Heart right ventricle (tissue), 16 donors: Measurements from ENCODE around the gene STMND1. TPM values are rescaled to one million over a fixed set of nuclear protein-coding genes. Genes with fewer than 3 reads are reported as not detected.

ENCODE experiments used
- ATAC-seq, 8 donors: fragments of 200-7000 bp; cut with Tn5 transposase; one replicate each; pipeline ENCODE4 v1.9.1; 2020; ENCODE audit warnings: mild to moderate bottlenecking in 8 of 8, moderate library complexity in 8 of 8, moderate number of reproducible peaks in 1 of 8
- DNase-seq, 2 donors: peaks; one replicate each; pipeline ENCODE4 v3.0.0-alpha.2; 2020
- H3K27ac ChIP-seq, 10 donors: fragments of 200-600 bp; sonication (generic) in 2 of 10; one replicate each; pipeline versions ENCODE4 v1.5.0 to v1.8.0; 2020 to 2022; ENCODE audit warnings: mild to moderate bottlenecking in 3 of 10
- H3K27me3 ChIP-seq, 7 donors: fragments of 200-600 bp; one replicate each; pipeline ENCODE4 v1.8.0; 2021 to 2022; ENCODE audit warnings: mild to moderate bottlenecking in 2 of 7
- H3K36me3 ChIP-seq, 9 donors: fragments of 200-600 bp; sonication (generic) in 1 of 9; one replicate each; pipeline versions ENCODE4 v1.5.0 to v1.8.0; 2020 to 2022; ENCODE audit warnings: mild to moderate bottlenecking in 2 of 9
- H3K4me1 ChIP-seq, 9 donors: fragments of 200-600 bp; sonication (generic) in 1 of 9; one replicate each; pipeline versions ENCODE4 v1.5.0 to v1.8.0; 2020 to 2022; ENCODE audit warnings: mild to moderate bottlenecking in 4 of 9
- H3K4me3 ChIP-seq, 10 donors: fragments of 200-600 bp; sonication (generic) in 2 of 10; one replicate each; pipeline versions ENCODE4 v1.5.0 to v1.8.0; 2020 to 2022; ENCODE audit warnings: mild to moderate bottlenecking in 7 of 10, moderate library complexity in 2 of 10
- H3K9me3 ChIP-seq, 11 donors: fragments of 200-600 bp in 10 of 11; sonication (generic) in 2 of 11; one replicate each; pipeline versions ENCODE4 v1.5.0 to v1.8.0; 2013 to 2022; ENCODE audit warnings: mild to moderate bottlenecking in 2 of 11, control low read depth in 1 of 11, moderate library complexity in 1 of 11
- WGBS, 2 donors: extraction: QIAGEN DNeasy Blood & Tissue Kit; methylation state at CpG; one replicate each; pipeline ENCODE4 v1.1.7; 2013; ENCODE audit warnings: inconsistent platforms in 1 of 2; 5-methylcytosine and 5-hydroxymethylcytosine counted together
- intact Hi-C, 10 donors: fragments of 100-400 bp; cut with DNase I; formaldehyde crosslinking; loops; one replicate each; pipeline versions ENCODE4 v1.11.1 to v1.14.2; 2022
- polyA plus RNA-seq, 2 donors: library from polyadenylated mRNA; stranded (reverse); fragments of 200-250 nt; gene quantifications; one replicate each; pipeline ENCODE4 v1.2.3, GENCODE V29; 2013
- total RNA-seq, 10 donors: library from RNA; stranded (reverse); fragmentation: NEBNext Ultra II Directional in 3 of 10; extraction: Animal tissue kit (Norgen Biotek cat#: 25700) in 3 of 10; gene quantifications; one replicate each; pipeline versions ENCODE4 v1.2.1 to v1.2.4, GENCODE V29; 2021 to 2023
- TF ChIP-seq, protein P1 (sequence below), 9 donors: fragments of 200-600 bp; sonication (generic) in 2 of 9; IDR thresholded peaks; one replicate each; pipeline versions ENCODE4 v1.5.0 to v1.8.0; 2021 to 2022; ENCODE audit warnings: antibody characterized with exemption in 9 of 9, mild to moderate bottlenecking in 5 of 9, moderate library complexity in 1 of 9
- donor health status: Arrhythmogenic right ventricular cardiomyopathy.
- donor health status: ischemic (EF 13 %, LVEDD 7.1; RV severe dilation, severe dysfunction).
- donor health status: healthy with polysubstance abuse.
- donor health status: DM: no; HTN: yes; CAD: no.
- donor health status: DM: no; HTN: no; CAD: no.
- donor health status: ischemic (EF 25% LVEDD 6.9; RV normal size, moderate dysfunction).
- donor health status: ischemic (EF 25% LVEDD 5.7; RV mildly dilated, moderate dysfunction).
- donor health status: healthy.
- donor health status: DM: yes; HTN: yes; CAD: no.
- donor health status: Ischemic cardiomyopathy.
- donor health status: ischemic (EF 35%, LVEDD 5.7; RV mildly dilated, moderate dysfunction).
- donor health status: nonischemic (EF 11% LVEDD 7.7; RV severe dilation, severe dysfunction).
- donor health status: DM: yes; HTN: yes; CAD: no.
- donor health status: PGD.
- donor health status: ischemic (EF 29% LVEDD 5.4; RV normal size, mild dysfunction).
- donor health status: nonischemic (EF 23%, LVEDD 6.1; RV moderate dilation, normal function).

Gene STMND1
- total and polyA plus RNA-seq, 12 donors = not detected

DNA sequence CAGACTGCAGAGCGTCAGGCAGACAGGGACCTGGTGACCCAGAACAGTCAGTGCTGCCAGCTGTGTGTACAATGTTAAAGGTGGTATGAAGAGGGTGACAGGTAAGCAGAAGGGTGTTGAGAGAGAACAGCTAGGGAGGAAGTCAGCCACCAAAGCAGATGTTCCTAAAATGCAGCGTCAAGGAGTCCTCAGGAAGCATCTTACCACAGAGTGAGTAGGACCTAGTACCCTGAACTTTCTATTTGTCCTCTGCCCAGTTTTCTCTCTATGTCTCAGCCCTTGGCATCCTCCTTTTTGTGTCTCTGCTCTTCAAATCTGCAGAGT, 14.2 kb downstream of the STMND1 start:
- ATAC-seq (peak in 5 of 8 donors; percentile 14 to 54 (median 34)), DNase-seq (no peak)
- H3K4me1 ChIP-seq = peaks cover 0 to 9% (median 0%) of the 10 kb centered on the region in 9 donors
- TF ChIP-seq, protein P1, sequence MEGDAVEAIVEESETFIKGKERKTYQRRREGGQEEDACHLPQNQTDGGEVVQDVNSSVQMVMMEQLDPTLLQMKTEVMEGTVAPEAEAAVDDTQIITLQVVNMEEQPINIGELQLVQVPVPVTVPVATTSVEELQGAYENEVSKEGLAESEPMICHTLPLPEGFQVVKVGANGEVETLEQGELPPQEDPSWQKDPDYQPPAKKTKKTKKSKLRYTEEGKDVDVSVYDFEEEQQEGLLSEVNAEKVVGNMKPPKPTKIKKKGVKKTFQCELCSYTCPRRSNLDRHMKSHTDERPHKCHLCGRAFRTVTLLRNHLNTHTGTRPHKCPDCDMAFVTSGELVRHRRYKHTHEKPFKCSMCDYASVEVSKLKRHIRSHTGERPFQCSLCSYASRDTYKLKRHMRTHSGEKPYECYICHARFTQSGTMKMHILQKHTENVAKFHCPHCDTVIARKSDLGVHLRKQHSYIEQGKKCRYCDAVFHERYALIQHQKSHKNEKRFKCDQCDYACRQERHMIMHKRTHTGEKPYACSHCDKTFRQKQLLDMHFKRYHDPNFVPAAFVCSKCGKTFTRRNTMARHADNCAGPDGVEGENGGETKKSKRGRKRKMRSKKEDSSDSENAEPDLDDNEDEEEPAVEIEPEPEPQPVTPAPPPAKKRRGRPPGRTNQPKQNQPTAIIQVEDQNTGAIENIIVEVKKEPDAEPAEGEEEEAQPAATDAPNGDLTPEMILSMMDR (IDR thresholded peaks at IDR 0.05) = no peak
- H3K9me3 ChIP-seq = no peaks in the 10 kb centered on the region
- H3K27me3 ChIP-seq = no peaks in the 10 kb centered on the region
- H3K4me3 ChIP-seq = no peak overlapping the region
- intact Hi-C loops = no loop called here
- no peak overlapping the region for H3K27ac ChIP-seq
- 57 to 71% methylated on average over 2 of the region's 2 CpGs for WGBS, 2 donors
- H3K36me3 ChIP-seq = no peaks in the 10 kb centered on the region

DNA sequence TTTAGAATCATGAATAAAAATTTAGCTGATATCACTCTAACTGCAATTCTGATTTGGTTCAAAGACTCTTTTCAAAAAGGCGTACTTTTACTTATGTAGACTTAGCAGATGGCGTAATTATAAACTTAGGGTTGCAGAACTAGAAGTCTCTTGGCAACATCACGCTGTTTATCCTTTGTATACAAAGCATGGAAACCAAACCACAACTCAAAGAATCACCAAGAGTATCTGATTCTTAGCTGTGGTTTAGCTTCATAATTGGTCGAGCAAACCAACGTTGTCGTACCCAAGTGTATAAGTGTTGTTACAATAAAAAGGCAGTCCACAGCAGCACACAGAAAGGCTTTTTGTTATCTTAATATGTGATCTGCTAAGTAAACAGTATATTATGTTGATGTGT, 18.2 kb downstream of the STMND1 start:
- H3K4me3 ChIP-seq = no peak overlapping the region
- DNase-seq = no peak
- H3K36me3 ChIP-seq = no peaks in the 10 kb centered on the region
- peaks cover 0 to 5% (median 0%) of the 10 kb centered on the region in 7 donors for H3K27me3 ChIP-seq
- intact Hi-C loops = no loop called here
- no peak overlapping the region for H3K27ac ChIP-seq
- TF ChIP-seq, protein P1 (IDR thresholded peaks at IDR 0.05) = no peak
- no peaks in the 10 kb centered on the region for H3K9me3 ChIP-seq
- WGBS, 2 donors = 89 to 94% methylated on average over 6 of the region's 6 CpGs
- peaks cover 0 to 9% (median 0%) of the 10 kb centered on the region in 9 donors for H3K4me1 ChIP-seq
- ATAC-seq = no peak

DNA sequence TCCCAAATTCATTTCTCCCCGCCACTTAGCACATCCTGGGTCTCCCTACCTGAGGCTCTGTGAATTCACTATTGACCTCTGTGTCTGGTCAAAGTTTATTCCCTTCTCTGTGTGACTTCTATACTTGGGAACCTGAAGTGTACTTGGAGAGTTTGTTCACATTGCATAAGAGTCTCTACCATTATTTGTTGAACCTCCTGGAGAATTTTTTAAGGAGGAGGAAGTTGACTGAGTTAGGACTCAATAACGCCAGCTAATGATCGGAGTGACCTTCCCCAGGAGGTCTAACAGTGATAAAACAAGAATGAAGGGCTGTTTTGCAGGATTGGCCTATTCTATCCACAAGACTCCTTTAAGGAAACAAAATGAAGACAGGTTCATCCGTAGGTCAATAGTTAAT, 23.6 kb downstream of the STMND1 start:
- Histone ChIP-seq H3K4me1 (no peaks in the 10 kb centered on the region), H3K27ac (no peak overlapping the region), H3K27me3 (peaks cover 0 to 6% (median 0%) of the 10 kb centered on the region in 7 donors), H3K36me3 (no peaks in the 10 kb centered on the region), H3K9me3 (no peaks in the 10 kb centered on the region), H3K4me3 (no peak overlapping the region)
- intact Hi-C loops = no loop called here
- ATAC-seq (no peak), DNase-seq (no peak)
- WGBS, 2 donors = 69 to 75% methylated on average over 4 of the region's 4 CpGs
- TF ChIP-seq, protein P1 (IDR thresholded peaks at IDR 0.05) = no peak

DNA sequence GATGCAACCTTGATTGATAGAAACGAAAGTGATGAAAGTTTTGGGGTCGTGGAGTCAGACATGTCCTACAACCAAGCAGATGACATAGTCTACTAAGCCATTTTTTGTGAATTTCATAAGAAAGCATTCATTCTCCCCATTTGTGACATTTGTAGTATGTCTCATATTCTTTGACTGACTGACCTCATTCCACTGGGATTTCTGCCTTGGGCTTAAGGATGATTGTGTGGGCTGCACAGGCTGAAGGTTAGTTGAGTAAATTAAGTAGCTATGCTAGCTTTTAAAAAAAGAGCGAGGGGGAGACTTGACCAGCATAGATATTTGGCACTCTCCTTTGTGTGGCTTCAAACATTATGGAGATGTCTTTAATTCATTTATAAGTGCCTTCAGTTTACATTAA, 28.9 kb downstream of the STMND1 start:
- Histone ChIP-seq H3K27ac (no peak overlapping the region), H3K9me3 (peaks cover 0 to 28% (median 11%) of the 10 kb centered on the region in 11 donors), H3K4me1 (no peaks in the 10 kb centered on the region), H3K4me3 (no peak overlapping the region), H3K36me3 (no peaks in the 10 kb centered on the region), H3K27me3 (no peaks in the 10 kb centered on the region)
- ATAC-seq (no peak), DNase-seq (no peak)
- intact Hi-C loops = no loop called here
- TF ChIP-seq, protein P1 (IDR thresholded peaks at IDR 0.05) = no peak
- 63% methylated on average over 3 of the region's 3 CpGs for WGBS, 2 donors

DNA sequence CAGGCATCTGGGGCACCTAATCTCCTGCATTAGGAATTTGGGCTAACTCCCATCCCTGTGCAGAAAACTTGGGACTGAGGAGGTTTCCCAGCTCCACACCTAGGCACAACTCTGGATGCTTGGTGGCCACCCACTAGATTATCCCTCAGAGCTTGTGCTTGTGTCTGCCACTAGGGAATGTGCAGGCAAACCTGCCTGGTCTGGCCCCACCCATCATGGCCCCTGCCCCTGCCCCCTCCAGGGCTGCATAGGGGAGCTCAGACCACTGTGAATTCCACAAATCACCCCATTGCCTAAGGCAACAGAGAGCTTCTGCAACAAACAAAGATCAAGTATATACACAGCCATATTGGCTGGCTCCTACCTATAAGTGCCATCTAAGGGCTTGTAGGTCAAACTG, 31.1 kb downstream of the STMND1 start:
- TF ChIP-seq, protein P1 (IDR thresholded peaks at IDR 0.05) = no peak
- ATAC-seq (no peak), DNase-seq (no peak)
- Histone ChIP-seq H3K4me1 (no peaks in the 10 kb centered on the region), H3K27ac (no peak overlapping the region), H3K4me3 (no peak overlapping the region), H3K36me3 (no peaks in the 10 kb centered on the region), H3K9me3 (peaks cover 0 to 36% (median 17%) of the 10 kb centered on the region in 11 donors), H3K27me3 (no peaks in the 10 kb centered on the region)
- intact Hi-C loops = no loop called here
